K562 (cell line): ENCODE measurements around the gene LAGE3. TPM values are rescaled to one million over a fixed set of nuclear protein-coding genes. Genes with fewer than 3 reads are reported as not detected.

Experiments
- GATA2 ChIP-seq: sonication (generic); formaldehyde crosslinking; IDR thresholded peaks from 2 replicates; pipeline ENCODE4 v1.4.0; 2020; ENCODE audit warnings: mild to moderate bottlenecking, missing genetic modification reagents
- PPARD ChIP-seq: fragments of 250-450 bp; sonication (Bioruptor Pico); IDR thresholded peaks from 2 replicates; pipeline ENCODE4 v1.8.0; 2022; ENCODE audit warnings: inconsistent platforms, mild to moderate bottlenecking, moderate library complexity
- RBBP5 ChIP-seq: fragments of 200-600 bp; sonication (generic); IDR thresholded peaks from 2 replicates; pipeline ENCODE4 v1.6.1; 2012; ENCODE audit warnings: borderline replicate concordance, mild to moderate bottlenecking, low read length, control low read depth, inconsistent platforms; ENCODE audit not compliant: insufficient read depth, poor library complexity, severe bottlenecking
- ZNF431 ChIP-seq: sonication (generic); formaldehyde crosslinking; IDR thresholded peaks from 2 replicates; pipeline ENCODE4 v1.8.0; 2022; ENCODE audit warnings: mild to moderate bottlenecking, missing genetic modification reagents
- polyA plus RNA-seq, 8 experiments: library from polyadenylated mRNA; depleted of rRNA in 4 of 8; stranded (reverse) in 5 of 8; unstranded in 3 of 8; fragments of >200 nt; fragmentation: Nextera tagmentation in 2 of 8; fragmentation: Illumina TruSeq in 1 of 8; extraction: Ambion mirVana in 2 of 8; extraction: Trizol in 1 of 8; gene quantifications; 2 replicates each; pipeline versions ENCODE4 v1.2.1 to v1.2.3, GENCODE V29; 2011 to 2014; ENCODE audit warnings: inconsistent platforms in 1 of 8, missing spikeins in 1 of 8
- total RNA-seq, 7 experiments: library from RNA; depleted of rRNA in 6 of 7; stranded (reverse); fragments of >200 nt in 6 of 7; fragmentation: Illumina TruSeq in 2 of 7; extraction: Trizol in 2 of 7; gene quantifications; 2 replicates each; pipeline versions ENCODE4 v1.2.1 to v1.2.3, GENCODE V29; 2011 to 2021; ENCODE audit warnings: low replicate concordance in 1 of 7
- TF ChIP-seq, protein P1 (sequence below): fragments of 450-650 bp; IDR thresholded peaks from 2 replicates; pipeline ENCODE4 v1.6.1; 2017; ENCODE audit warnings: antibody characterized with exemption, mild to moderate bottlenecking
- TF ChIP-seq, protein P2 (sequence below): fragments of 450-650 bp; IDR thresholded peaks from 2 replicates; pipeline ENCODE4 v1.6.1; 2018; ENCODE audit not compliant: partially characterized antibody

Gene LAGE3
- total and polyA plus RNA-seq, 9 of the 15 experiments (the other 6 are each of a cell fraction or from before 2014, with no cell fraction given) = 28.2 to 125 (median 35.8) TPM

DNA sequence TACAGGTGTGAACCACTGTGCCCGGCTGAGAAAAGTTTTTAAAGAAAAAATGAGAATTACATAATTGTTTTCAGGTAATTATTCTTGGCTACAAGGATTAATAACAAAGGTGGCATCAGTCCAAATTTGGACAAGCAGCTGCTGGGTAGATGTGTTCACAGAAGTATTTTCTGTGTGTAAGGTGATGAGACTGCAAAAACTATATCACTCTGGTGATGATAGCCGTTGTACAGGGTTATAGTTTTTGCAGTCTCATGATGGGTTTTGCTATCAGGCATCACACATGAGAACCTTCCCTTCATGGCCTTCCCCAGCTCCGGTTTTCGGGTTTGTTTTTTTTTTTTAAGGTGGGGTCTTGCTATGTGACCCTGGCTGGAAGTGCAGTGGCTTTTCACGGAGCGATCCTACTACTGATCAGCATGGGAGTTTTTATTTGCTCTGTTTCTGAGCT is 16.4 kb upstream of the LAGE3 start (continued):
- TF ChIP-seq, protein P1, sequence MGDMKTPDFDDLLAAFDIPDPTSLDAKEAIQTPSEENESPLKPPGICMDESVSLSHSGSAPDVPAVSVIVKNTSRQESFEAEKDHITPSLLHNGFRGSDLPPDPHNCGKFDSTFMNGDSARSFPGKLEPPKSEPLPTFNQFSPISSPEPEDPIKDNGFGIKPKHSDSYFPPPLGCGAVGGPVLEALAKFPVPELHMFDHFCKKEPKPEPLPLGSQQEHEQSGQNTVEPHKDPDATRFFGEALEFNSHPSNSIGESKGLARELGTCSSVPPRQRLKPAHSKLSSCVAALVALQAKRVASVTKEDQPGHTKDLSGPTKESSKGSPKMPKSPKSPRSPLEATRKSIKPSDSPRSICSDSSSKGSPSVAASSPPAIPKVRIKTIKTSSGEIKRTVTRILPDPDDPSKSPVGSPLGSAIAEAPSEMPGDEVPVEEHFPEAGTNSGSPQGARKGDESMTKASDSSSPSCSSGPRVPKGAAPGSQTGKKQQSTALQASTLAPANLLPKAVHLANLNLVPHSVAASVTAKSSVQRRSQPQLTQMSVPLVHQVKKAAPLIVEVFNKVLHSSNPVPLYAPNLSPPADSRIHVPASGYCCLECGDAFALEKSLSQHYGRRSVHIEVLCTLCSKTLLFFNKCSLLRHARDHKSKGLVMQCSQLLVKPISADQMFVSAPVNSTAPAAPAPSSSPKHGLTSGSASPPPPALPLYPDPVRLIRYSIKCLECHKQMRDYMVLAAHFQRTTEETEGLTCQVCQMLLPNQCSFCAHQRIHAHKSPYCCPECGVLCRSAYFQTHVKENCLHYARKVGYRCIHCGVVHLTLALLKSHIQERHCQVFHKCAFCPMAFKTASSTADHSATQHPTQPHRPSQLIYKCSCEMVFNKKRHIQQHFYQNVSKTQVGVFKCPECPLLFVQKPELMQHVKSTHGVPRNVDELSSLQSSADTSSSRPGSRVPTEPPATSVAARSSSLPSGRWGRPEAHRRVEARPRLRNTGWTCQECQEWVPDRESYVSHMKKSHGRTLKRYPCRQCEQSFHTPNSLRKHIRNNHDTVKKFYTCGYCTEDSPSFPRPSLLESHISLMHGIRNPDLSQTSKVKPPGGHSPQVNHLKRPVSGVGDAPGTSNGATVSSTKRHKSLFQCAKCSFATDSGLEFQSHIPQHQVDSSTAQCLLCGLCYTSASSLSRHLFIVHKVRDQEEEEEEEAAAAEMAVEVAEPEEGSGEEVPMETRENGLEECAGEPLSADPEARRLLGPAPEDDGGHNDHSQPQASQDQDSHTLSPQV = peak; percentile 54
- TF ChIP-seq RBBP5 (no peak), ZNF431 (no peak), GATA2 (CRISPR knock-in tag) (peak; percentile 55; the same call in 1 of the 2 replicates), PPARD (no peak)
- TF ChIP-seq, protein P2, sequence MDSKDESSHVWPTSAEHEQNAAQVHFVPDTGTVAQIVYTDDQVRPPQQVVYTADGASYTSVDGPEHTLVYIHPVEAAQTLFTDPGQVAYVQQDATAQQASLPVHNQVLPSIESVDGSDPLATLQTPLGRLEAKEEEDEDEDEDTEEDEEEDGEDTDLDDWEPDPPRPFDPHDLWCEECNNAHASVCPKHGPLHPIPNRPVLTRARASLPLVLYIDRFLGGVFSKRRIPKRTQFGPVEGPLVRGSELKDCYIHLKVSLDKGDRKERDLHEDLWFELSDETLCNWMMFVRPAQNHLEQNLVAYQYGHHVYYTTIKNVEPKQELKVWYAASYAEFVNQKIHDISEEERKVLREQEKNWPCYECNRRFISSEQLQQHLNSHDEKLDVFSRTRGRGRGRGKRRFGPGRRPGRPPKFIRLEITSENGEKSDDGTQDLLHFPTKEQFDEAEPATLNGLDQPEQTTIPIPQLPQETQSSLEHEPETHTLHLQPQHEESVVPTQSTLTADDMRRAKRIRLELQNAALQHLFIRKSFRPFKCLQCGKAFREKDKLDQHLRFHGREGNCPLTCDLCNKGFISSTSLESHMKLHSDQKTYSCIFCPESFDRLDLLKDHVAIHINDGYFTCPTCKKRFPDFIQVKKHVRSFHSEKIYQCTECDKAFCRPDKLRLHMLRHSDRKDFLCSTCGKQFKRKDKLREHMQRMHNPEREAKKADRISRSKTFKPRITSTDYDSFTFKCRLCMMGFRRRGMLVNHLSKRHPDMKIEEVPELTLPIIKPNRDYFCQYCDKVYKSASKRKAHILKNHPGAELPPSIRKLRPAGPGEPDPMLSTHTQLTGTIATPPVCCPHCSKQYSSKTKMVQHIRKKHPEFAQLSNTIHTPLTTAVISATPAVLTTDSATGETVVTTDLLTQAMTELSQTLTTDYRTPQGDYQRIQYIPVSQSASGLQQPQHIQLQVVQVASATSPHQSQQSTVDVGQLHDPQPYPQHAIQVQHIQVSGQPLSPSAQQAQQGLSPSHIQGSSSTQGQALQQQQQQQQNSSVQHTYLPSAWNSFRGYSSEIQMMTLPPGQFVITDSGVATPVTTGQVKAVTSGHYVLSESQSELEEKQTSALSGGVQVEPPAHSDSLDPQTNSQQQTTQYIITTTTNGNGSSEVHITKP = peak; percentile 22
